Stimulated activated CD4-positive, alpha-beta T cell treated with anti-CD3 and anti-CD28 coated beads, Interleukin-15, amount 100 ng/mL, for 24 hours (primary cell): Measurements from ENCODE around the gene MAPK9.
"Not testable (repeated sequence)": the region's sequence is repeated elsewhere in the genome, so short reads cannot be mapped to it uniquely, and the experiment has no call there.

Source experiments
- DNase-seq: peaks from one replicate; pipeline ENCODE4 v3.0.0-alpha.2; 2020

MAPK9 gene

GRCh38 chr5:180222056-180222455 is 69.8 kb downstream of the MAPK9 start:
- DNase-seq: no peak

GRCh38 chr5:180217797-180218196 is 74.1 kb downstream of the MAPK9 start:
- no peak for DNase-seq

DNA sequence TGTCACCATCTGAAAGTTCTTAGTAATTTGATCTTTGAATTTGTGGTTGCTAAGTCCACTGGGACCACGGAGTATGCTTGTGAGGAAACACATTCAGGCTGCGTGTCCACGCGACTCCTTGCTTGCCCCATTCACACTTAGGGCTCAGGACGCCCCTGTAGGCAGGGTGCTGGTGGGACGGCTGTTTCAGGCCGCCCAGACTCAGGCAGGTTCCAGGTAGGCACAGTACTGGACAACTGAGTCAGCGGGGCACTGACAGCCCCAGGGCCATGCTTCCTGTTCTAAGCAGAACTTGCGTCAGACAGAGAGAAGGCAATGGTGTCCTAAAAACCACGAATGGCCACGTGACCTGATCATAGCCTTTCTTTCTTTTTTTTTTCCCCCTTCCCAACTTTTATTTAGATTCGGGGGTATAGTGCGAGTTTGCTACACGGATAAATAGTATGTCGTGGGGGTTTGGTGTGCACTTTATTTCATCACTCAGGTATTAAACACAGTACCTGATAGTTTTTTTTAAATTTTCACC is 75.2 kb downstream of the MAPK9 start:
- DNase-seq: no peak

GRCh38 chr5:180215783-180216630 is 75.9 kb downstream of the MAPK9 start:
- DNase-seq: no peak

DNA sequence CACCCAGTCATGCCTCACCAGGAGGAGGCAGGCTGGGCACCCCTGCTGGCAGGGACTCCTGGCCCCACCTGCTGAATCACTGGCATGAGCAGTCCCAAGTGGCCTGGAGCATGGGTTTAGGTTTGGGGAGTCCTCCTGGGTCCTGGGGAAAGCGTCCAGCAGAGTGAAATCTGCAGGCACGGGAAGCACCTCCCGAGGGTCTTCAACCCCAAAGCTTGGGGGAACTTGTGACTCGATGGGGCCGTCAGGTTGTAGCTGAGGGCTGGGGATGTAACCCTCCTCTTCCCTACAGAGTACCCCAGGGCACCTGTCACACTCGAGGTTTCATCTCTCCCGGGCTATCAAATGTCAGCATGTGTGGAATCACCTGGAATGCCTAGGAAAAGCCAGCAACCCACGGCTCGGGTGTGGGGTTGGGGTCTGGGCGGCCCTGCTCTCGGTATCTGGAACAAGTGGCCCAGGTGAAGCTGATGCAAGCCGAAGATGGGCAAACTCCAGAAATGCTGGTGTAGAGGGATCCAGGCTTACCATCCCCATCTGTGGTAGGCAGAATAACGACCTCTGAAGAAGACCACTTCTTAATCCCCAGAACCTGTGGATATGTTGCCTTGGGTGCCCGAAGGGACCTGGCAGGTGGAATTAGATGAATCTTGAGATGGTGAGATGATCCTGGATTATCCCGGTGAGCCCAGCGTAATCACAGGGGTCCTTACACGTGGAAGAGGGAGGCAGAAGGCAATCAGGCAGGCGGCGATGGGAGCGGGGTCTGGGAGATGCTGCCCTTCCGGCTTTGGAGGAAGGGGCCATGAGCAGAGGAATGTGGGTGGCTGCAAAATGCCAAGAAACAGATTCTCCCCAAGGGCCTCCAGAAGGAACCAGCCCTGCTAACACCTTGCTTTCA is 76.8 kb downstream of the MAPK9 start:
- no peak for DNase-seq

DNA sequence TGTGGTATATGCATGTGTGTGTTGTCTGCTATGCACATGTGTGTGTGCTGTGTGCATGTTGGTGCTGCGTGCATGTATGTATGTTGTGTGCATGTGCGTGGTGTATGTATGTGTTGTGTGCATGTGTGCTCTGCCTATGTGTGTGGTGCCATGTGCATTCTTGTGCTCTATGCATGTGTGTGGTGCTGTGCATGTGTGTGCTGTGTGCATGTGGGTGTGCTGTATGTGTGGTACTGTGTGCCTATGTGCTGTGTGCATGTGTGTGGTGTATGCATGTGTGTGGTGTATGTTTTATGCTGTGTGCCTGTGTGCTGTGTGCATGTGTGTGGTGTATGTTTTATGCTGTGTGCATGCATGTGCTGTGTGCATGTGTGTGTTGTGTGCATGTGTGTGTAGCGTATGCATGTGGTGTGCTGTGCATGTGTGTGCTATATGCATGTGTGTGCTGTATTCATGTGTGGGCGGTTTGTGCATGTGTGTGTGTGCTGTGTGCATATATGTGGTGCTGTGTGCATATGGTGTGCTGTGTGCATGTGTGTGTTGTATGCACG is 78.2 kb downstream of the MAPK9 start:
- no peak for DNase-seq

GRCh38 chr5:180213256-180213600 is 78.7 kb downstream of the MAPK9 start:
- DNase-seq: no peak

DNA sequence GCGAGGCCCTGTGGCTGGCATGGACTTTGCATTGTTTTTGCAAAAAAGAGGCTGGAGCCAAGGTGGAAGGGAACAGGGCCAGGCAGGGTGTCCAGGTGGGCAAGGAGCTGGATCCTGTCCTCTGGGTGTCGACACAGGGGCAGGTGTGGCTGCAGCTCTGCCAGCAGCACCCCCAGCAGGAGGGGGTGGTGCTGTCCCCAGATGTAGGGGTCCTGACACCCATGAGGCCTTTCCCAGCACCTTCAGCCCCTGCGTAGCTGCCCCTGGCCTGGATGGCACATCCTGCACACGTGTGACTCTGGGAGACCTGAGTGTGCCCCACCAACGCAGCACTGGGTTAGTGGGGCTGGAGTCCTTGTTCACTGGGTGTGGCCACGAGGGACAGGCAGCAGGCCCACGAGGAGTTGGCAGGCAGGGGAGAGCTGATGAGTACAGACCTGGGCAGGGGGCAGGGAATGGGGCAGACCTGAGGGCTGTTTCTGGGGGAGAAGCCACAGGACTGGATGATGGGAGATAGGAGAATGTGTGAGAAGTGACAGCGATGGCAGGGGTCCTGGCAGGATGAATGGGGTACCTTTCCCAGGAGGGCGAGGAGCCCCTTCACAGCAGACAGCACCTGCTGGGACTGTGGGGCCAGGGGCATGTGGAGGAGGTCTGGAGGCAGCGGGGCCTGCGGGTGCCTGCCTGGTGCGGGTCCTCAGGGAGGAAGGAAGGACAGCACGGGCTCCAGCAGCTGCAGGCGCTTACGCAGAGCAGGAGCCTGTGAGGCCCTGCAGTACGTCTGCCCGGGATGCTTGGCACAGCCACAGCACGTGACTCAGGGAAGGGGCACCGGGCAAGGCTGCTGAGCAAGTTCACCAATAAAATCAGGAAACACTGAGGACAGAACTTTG is 79.3 kb downstream of the MAPK9 start:
- no peak for DNase-seq

DNA sequence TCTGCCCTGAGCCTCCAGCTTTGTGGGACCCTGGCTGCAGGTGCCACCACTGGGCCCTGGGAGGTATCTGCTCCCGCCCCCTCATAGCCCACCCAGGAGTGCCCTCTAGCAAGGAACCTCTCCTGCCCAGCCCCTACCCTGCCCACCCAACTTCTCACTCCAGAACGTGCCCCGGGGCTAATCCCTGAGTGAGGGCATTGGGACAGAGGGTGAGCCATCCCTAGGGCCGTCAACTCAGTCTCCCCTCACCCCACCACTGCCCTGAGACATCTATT is 80.2 kb downstream of the MAPK9 start:
- DNase-seq: no peak

DNA sequence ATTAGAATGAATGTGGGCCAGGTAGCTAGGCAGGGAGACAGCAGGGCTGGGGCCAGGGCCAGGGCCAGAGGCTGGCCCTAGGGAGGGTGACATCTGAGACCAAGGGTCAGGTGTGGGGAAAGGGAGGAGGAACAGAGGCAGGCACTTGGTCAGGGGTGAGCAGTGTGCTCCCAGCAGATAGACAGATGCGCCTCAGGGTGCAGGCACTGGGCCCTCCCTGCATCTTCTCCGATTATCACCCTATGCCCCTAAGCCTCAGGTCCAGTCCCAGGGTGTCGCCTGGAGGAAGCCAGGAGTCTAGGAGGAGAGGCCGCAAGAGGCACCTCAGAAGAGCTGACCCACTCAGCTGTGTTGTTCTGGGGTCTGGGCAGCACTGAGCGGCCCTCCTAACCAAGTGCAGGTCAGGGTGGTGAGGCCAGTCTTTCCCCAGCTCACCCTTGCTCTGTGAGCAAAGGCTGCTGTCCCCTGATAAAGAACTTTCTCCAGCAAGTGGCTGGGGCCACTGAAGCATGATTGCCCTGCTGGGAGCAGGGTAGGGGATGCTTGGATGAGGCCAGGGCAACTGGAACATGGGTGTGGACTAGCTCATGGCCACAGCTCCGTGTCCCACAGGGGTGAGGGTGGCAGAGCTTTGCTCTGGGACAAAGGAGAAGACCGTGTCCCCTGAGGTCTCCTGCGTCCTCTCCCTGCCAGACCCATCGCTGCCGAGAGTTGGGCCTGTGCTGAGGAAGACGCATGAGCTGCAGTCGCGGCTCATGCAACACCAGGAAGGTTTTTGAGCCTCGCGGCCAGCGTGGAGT is 80.7 kb downstream of the MAPK9 start:
- DNase-seq: no peak

DNA sequence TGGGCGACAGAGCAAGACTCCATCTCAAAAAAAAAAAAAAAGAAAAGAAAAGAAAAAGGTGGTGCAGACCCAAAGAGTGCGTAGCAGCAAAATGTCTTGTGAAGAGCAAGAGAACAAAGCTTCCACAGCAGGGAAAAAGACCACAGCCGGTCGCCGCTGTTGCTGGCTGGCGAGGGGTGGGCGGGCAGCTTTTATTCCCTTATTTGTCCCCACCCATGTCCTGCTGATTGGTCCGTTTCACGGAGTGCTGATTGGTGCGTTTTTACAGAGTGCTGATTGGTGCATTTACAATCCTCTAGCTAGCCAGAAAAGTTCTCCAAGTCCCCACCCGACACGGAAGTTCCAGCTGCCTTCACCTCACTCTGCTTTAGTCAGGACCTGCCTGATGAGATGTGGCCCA is 81.8 kb downstream of the MAPK9 start:
- not testable (repeated sequence) for DNase-seq

- peak; percentile 80 for DNase-seq
Observed at GRCh38 chr5:180209137-180209581, 82.7 kb downstream of the MAPK9 start, which contains the start of gene RASGEF1C. TSS of gene RASGEF1C (minus strand) at chr5:180209211. CDS start at chr5:180138052, 71,159 bp downstream.

GRCh38 chr5:180208435-180209081 is 83.3 kb downstream of the MAPK9 start:
- DNase-seq: peak; percentile 32

- DNase-seq: no peak
Observed at GRCh38 chr5:180208038-180208434, 83.8 kb downstream of the MAPK9 start.

- no peak for DNase-seq
Observed at GRCh38 chr5:180207593-180207992, 84.3 kb downstream of the MAPK9 start.

DNA sequence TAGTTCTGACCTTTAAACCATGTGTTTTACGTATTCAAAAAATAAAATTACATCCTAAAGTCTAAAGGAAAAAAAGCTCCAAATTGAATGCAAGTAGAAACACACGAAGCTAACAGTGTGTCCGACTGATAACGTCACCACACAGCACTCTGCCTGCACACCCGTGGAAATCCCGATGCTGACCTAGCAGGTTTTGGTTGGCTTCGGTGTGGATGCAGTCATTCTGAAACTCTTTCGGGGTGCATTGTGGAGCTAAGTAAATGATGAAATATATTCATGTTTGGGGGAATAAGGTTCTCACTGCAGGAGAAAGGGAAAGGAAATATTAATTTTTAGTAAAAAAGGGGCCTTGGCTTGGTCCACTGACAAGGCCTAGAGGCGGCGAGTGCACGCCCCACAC is 84.9 kb downstream of the MAPK9 start:
- DNase-seq: no peak

- no peak for DNase-seq
Observed at GRCh38 chr5:180205916-180206315, 86.0 kb downstream of the MAPK9 start.

- DNase-seq: no peak
Observed at GRCh38 chr5:180204276-180204819, 87.5 kb downstream of the MAPK9 start.

GRCh38 chr5:180202939-180203573 is 88.8 kb downstream of the MAPK9 start:
- DNase-seq: no peak
